NOMO-1 treated with dmso at 0.1 percent for 144 hours (cell line): ENCODE measurements around the gene CA9.
"Not testable (repeated sequence)": the region's sequence is repeated elsewhere in the genome, so short reads cannot be mapped to it uniquely, and the experiment has no call there.

Source experiments
- DNase-seq: peaks from one replicate; lab custom pipeline; 2025; ENCODE audit not compliant: unreplicated experiment; lab: John Stamatoyannopoulos, UW

Gene CA9

DNA sequence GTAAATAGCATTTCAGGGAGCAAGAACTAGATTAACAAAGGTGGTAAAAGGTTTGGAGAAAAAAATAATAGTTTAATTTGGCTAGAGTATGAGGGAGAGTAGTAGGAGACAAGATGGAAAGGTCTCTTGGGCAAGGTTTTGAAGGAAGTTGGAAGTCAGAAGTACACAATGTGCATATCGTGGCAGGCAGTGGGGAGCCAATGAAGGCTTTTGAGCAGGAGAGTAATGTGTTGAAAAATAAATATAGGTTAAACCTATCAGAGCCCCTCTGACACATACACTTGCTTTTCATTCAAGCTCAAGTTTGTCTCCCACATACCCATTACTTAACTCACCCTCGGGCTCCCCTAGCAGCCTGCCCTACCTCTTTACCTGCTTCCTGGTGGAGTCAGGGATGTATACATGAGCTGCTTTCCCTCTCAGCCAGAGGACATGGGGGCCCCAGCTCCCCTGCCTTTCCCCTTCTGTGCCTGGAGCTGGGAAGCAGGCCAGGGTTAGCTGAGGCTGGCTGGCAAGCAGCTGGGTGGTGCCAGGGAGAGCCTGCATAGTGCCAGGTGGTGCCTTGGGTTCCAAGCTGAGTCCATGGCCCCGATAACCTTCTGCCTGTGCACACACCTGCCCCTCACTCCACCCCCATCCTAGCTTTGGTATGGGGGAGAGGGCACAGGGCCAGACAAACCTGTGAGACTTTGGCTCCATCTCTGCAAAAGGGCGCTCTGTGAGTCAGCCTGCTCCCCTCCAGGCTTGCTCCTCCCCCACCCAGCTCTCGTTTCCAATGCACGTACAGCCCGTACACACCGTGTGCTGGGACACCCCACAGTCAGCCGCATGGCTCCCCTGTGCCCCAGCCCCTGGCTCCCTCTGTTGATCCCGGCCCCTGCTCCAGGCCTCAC lies at the start of gene CA9:
CA9 (plus strand) TSS at position 797 of the 893 bp plus-strand sequence; CDS start at position 829, 32 bp downstream.
- no peak for DNase-seq

DNA sequence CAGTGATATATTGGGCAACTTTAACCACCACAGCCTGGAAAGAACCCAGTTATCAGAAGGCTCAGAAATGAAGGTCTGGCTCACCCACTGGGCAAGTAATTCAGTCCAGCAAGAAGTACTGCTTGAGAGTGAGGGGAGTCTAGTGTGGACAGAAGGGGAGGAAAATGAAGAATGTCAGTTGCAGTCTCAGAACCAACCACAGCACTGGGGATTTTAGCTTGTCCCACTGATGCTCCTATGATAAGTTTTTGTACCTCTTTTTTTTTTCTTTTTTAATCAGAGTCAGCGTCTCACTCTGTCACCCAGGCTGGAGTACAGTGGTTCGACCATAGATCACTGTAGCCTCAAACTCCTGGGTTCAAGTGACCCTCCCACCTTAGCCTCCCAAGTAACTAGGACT lies 46.2 kb upstream of the CA9 start:
- no peak for DNase-seq

DNA sequence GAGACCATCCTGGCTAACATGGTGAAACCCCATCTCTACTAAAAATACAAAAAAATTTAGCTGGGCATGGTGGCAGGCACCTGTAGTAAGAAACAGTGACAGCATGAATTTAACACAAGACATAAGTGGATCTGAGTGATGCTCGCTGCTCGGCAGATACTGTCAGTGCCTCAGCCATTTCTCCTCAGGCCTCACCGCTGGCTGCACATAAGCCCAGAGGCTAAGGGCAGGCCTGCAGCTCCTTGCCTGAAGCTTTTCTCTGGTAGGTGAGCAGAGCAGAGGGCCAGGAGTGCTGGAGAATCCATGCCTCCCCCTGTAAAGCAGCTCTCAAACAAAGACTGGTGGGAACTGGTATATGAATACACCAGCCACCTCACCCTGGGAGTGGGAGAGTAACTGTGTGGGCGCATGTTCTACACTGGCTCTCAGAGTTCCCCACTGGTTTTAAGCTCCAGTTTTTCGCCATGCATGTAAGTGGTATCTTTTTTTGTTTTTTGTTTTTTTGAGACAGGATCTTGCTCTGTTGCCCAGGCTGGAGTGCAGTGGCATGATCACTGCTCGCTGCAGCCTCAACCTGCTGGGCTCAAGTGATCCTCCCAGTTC lies 45.2 kb upstream of the CA9 start:
- no peak for DNase-seq

DNA sequence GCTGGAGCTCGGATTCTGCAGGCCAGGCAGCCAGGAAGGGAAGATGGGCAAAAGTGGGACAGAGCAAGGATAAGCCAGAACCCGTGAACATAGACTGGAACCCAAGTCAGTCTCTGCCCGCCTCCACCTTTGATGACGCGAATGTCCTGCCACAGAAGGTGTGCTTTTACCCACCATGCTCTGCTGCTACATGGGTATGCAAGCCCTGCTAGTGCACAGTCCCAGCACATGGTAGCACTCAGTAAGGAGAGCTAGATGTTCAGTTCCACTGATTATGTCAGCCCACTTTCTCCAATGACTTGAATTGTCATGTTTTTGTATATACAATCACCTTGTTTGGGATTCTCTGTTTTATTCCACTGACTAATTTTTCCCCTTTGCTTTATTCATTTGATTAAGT lies 44.1 kb upstream of the CA9 start:
- DNase-seq = no peak

DNA sequence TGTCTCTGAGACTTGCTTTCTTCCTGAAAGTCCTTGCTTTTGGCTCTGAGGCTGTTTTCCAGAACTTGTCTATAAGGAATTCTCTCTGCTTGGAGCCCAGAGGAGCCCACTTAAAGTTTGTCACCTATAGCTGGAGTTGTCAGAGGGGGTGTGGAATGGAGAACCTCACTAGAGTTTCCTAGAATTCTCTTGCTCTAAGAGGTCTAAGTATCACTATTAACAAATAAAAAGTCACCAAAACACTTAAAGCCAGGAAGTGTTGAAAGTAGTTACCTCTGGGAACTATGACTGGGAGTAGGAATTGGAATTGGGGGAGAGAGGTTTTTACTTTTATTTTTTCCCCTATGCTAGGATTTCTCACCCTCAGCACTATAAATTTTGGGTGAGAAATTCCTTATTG lies 38.0 kb upstream of the CA9 start:
- DNase-seq = no peak

DNA sequence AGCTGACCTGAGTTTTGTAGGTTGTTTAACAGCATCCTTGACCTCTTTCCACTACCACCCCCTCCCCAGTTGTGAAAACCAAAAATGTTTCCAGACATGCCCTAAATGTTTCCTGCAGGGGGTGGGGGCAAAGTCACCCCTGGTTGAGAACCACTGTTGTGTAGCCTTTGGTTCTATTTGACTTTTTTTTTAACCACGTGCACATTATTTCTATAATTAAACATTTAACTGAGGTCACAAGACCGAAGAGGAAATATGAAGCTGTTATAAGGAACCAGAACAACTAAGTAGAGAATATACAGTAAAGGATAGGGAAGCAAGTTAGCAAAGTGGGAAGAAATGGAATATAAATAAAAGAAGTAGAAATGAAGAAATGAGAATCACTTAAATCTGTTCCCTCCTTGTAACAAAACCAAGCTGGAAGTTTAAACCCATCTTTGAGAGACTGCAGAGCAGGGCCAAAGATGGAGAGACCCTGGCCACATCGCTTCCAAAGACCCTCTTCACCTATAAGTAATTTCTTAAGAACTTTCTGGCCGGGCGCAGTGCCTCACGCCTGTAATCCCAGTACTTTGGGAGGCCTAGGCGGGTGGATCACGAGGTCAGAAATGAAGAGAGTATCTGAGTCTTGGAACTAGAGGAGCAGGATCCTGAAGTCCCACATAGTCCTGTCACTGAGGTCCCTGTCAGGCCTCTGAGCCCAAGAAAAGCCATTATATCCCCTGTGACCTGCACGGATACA lies 37.4 kb upstream of the CA9 start:
- no peak for DNase-seq

DNA sequence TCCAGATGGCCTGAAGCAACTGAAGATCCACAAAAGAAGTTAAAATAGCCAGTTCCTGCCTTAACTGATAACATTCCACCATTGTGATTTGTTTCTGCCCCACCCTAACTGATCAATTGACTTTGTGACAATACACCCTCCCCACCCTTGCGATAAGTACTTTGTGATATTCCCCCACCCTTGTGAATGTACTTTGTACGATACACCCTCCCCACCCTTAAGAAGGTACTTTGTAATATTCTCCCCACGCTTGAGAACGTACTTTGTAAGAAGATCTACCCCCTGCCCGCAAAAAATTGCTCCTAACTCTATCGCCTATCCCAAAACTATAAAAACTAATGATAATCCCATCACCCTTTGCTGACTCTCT lies 36.9 kb upstream of the CA9 start:
- DNase-seq = not testable (repeated sequence)

DNA sequence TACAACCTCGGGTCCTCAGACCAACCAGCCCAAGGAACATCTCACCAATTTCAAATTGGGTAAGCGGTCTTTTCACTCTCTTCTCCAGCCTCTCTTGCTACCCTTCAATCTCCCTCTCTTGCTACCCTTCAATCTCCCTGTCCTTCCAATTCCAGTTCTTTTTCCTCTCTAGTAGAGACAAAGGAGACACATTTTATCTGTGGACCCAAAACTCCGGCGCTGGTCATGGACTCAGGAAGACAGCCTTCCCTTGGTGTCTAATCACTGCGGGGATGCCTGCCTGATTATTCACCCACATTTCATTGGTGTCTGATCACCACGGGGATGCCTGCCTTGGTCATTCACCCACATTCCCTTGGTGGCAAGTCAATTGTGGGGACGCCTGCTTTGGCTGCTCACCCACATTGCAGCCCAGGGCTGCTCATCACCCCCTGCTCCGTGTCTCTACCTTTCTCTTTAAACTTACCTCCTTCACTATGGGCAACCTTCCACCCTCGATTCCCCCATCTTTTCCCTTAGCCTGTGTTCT lies 36.2 kb upstream of the CA9 start:
- DNase-seq = not testable (repeated sequence)

DNA sequence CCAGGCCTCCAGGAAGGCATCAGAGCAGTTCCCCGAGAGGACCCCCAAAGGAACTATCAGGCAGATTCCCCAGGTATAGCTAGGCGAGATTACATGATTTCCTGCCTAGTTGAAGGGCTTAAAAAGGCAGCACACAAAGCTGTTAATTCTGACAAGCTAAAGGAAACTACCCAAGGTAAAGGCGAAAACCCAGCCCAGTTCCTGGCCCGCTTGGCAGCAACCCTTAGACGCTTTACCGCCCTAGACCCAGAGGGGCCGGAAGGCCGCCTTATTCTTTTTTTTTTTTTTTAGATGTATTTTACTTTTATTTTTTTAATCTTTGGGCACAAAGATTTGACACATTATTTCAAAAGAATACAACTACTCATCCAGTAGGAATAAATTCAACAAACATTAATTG lies 35.0 kb upstream of the CA9 start:
- not testable (repeated sequence) for DNase-seq

DNA sequence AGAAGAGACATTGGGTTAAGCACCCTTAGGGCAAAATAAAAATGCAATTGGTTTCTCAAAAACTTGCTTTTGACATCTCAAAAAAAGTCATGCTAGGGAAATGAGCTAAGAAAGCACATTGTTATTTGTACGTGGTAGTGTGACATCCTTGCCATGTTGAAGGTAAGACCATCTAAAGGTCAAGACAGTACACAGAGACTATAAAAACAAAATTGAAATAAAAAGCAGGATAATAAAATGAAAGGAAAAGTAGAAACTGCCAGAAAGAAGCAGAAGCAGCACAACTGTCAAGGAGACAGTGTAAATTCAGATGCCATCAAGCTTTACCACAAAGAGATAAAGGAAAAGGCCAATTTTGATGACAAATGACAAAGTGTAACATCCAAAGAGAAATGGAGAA lies 34.5 kb upstream of the CA9 start:
- DNase-seq = not testable (repeated sequence)

DNA sequence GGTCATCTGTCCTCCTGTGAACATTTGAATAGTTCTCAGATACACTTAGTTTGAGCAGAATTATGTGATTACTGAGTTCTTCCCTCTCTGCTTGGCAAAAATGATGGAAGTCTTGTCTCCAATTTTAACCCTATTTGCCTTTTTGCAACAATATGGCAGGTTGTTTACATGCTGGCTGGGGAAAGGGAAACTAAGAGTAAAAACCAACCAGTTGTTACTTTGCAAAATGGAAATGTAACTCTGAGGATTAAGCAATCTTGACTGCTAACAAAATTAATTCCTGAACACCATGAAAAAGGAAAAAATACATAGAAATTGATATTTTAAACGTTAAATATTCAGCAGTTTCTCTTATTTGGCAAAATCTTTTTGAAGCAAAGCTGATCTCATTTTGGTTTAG lies 34.1 kb upstream of the CA9 start:
- no peak for DNase-seq

DNA sequence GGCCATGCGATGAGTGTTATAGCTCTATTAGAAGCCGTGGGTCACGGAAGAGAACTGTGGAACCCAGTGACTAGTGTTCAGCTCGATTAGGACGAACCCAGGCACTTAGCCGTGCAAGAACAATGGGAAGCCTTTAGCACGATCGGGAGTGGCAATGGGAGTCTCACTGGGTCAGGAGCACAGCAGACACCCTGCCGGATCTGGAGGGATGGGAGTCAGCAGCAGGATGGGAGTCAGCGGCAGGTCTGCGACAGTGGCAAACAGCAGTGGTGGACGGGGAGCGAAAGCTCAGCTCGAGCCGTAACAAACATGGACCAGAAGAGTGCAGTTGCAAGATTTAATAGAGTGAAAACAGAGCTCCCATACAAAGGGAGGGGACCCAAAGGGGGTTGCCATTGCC lies 33.3 kb upstream of the CA9 start:
- not testable (repeated sequence) for DNase-seq

DNA sequence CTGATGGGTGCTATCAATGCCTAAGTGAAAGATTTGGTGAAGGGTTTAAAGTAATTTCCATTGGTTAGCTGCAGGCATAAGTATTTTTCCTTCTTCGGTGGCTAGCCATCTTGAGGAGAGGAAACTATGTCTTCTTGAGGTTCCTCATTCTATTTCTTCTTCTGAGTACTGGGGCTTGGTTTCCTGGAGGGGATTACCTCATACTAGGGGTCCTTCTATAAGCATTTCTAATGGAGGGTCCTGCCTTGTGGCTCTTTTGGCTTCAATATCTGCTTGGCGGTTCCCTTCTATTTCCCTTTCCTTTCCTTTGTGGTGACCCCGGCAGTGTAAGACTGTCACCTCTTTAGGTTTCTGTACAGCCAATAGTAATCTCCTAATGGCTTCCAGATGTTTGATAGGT lies 32.2 kb upstream of the CA9 start:
- not testable (repeated sequence) for DNase-seq

DNA sequence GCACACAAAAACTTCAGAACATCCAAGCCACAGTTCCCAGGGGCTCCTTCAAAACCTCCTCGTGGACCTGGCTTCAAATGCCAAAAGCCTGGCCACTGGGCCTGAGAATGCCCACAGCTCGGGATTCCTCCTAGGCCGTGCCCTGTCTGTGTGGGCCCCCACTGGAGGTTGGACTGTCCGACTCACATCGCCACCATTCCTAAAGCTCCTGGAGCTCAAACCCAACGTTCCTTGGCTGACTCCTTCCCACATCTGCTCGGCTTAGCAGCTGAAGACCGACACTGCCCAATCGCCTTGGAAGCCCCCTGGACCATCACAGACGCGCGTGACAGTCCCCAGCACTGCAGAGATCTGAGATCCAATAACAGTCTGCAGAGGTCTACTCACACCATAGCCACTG lies 30.7 kb upstream of the CA9 start:
- DNase-seq = no peak

DNA sequence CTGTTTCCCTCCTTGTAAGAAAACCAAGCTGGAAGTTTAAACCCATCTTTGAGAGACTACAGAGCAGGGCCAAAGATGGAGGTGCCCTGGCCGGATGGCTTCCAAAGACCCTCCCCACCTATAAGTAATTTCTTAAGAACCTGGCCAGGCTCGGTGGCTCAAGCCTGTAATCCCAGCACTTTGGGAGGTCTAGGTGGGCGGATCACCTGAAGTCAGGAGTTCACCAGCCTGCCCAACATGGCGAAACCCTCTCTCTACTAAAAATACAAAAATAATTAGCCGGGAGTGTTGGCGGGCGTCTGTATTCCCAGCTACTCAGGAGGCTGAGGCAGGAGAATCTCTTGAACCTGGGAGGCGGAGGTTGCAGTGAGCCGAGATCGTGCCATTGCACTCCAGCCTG lies 28.0 kb upstream of the CA9 start:
- DNase-seq = not testable (repeated sequence)

DNA sequence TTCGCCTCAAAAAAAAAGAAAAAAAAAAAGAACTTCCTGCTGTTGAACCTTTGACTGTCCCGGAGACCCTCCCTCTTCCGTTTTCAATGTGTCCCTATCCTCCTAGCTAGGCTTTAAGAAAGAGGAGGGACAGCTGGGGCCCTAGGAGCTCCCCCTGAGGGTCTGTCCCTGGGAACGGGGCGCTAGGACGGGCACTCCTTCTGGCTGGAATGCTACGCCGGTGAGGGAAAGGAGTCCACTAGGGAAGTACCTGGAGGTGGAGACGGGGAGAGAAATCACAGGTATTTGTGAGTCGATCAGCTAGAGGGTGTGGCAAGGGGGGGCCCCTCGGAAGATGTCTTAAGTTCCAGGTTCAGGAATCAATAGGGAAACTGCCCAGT lies 27.6 kb upstream of the CA9 start:
- no peak for DNase-seq

DNA sequence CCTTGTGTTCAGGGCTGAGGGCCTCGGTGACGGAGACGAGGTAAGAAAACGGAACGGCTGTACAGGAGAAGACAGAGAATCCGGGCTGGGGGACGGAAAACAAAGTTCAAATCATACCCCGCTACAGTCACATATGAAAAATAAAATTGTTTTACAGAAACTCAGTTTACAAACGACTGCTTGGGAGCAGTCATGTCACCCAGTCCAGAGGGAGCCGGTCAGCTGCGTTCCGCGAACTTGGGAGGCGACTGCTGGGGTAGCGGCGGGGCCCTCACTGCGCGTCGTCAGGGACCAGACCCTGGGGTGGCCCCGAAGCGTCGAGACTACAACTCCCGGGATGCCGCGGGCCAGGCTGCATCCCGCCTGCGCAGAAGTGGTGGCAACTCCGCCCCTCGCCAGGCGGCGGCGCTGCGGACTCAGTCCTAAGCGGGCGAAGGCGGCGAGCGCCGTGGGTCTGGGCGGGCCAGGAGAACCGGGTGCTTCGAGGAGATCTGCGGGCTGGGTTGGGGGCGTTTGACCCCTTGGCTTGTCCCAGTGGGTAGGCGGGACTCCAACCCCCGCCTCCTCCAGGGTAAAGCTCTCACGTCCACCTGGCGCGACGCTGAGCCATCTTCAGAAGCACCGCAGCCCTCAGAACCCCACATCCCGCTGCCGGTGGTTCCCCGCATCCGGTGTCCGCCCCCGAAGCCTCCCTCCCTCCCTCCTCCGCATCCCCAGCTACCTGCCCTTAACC lies 27.0 kb upstream of the CA9 start:
- peak; percentile 92 for DNase-seq

DNA sequence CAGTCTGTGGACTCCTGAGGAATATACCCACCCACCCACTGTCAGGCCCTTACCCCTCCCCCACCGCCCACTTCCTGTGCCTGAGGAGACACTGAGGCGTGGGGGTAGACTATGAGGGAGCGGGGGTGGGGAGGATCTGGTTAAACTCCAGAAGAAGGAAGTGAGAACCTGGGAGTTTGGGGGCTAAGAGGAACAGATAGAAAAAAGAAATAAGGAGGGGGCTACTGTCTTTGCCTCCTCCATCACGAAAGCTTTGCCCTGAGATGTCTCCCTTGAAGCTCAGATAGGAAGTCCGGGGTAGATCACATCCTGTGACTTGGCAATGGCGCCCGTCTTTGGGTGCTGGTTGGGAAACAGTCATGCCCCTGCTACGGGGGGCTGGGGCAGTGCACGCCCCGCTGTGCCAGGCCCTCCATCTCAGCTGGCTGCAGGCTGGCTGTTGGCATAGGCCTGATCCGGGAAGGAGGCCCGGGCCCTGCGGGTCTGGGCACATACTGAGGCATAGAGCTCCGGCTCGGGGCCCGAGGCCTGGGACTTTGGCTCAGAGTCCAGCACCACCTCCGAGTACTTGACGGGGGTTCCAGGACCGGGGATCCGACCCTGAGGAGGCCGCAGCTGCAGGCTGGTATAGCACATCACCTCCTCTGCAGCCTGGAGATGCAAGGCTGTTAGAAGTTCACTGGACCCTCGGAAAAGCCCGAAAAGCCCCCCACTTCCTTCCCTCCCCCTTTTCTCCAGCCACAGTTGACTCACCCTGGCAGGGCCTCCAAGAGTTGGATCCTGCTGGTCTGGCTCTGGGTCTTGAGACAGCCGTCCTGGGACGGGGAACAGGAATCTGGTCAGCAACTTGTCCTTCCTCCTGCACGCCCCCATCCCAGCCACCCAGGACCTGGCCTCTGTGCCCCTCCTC lies 24.0 kb upstream of the CA9 start:
- DNase-seq = peak; percentile 30

DNA sequence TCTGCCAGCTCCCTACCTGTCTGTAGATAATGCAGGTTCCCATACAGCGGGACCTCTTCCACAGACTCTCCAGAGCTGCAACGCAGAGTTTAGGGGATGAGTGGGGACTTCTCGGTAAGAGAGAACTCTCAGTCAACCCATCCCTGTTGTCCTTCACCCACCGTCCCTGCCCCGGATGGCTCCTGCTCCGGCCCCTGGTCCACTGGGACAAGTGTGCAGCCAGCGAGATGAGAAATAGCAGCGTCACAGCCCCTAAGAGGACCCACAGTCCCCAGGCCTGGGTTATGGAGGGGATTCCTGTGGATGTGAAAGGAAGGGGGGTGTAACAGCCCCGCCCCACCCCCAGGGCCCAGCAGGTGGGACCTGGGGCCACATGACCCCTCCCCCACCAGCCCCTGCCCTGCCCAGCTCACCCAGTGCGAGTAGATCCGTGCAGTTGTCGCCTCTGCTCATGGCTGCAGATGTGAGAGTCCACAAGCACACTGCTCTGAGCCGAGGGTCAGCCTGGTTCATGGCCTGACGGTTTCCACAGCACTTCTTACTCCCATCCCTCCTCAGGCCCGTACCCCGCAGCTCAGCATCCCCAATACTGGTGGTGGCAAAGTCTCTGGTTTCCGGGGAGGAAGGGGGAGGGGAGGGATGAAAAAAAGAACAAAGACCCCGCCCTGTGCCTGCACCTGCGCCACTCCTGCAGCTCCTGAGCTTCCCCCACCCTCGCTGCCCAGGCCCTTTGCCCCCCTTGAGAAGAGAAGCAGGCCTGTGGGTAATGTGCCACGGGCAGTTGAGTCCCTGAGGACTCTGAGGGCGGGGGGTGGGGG lies 23.2 kb upstream of the CA9 start, which contains the start of gene SIT1:
SIT1 (minus strand) TSS at position 591 of the 818 bp plus-strand sequence; CDS start at position 513, 78 bp downstream.
- no peak for DNase-seq
